ENCODE results near the gene PELI2.

DNA sequence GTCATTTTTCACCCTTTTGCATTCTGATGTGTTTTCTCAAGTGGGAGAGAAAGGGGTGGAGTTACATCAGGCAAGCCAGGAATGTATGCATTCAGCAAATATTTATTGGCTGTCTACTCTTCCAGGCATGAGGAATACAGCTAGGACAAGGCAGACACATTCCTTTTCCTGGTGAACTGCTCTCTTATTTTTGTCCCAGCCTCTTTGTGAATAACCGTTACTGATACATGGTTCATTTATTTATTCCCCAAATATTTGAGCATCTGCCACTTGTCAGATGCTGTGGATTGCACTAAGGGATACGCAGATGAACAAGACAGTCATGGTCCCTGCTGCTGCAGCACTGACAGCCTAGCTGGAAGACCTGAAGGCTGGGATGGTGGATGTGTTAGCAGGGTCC is 6.1 kb downstream of the PELI2 start:
- TF ChIP-seq, protein P1, sequence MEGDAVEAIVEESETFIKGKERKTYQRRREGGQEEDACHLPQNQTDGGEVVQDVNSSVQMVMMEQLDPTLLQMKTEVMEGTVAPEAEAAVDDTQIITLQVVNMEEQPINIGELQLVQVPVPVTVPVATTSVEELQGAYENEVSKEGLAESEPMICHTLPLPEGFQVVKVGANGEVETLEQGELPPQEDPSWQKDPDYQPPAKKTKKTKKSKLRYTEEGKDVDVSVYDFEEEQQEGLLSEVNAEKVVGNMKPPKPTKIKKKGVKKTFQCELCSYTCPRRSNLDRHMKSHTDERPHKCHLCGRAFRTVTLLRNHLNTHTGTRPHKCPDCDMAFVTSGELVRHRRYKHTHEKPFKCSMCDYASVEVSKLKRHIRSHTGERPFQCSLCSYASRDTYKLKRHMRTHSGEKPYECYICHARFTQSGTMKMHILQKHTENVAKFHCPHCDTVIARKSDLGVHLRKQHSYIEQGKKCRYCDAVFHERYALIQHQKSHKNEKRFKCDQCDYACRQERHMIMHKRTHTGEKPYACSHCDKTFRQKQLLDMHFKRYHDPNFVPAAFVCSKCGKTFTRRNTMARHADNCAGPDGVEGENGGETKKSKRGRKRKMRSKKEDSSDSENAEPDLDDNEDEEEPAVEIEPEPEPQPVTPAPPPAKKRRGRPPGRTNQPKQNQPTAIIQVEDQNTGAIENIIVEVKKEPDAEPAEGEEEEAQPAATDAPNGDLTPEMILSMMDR (IDR thresholded peaks at IDR 0.05), result no peak
- no peak for TF ChIP-seq POLR2A (IDR thresholded peaks at IDR 0.05)

All from testis (tissue), 2 donors.